PFSK-1 (cell line): ENCODE results near the gene ZPBP2.

ENCODE experiments used
- FOXP2 ChIP-seq: optimal IDR thresholded peaks from 2 replicates; pipeline ENCODE3; 2011; ENCODE audit warnings: borderline replicate concordance, control low read depth, inconsistent platforms; ENCODE audit not compliant: insufficient read depth; ENCODE audit errors: extremely low read length, extremely low read depth
- POLR2AphosphoS5 ChIP-seq: IDR thresholded peaks from 2 replicates; pipeline ENCODE4 v1.6.1; 2012; ENCODE audit warnings: low read depth, mild to moderate bottlenecking, control low read depth, low read length, moderate library complexity
- REST ChIP-seq, 2 experiments: IDR thresholded peaks; 2 replicates each; pipeline versions ENCODE4 v1.6.1 to v1.8.0; 2011 to 2012; ENCODE audit warnings: low read depth in 2 of 2, low read length in 2 of 2, control low read depth in 1 of 2, inconsistent platforms in 1 of 2, mild to moderate bottlenecking in 1 of 2, moderate library complexity in 1 of 2; ENCODE audit not compliant: insufficient read depth in 1 of 2

GRCh38 chr17:39826334-39826733 is 41.7 kb upstream of the ZPBP2 start:
- TF ChIP-seq REST (IDR thresholded peaks at IDR 0.05; ENCODE audit: insufficient read depth in 1 of 2, low read depth in 2 of 2, low read length in 2 of 2) (no peak), POLR2AphosphoS5 (no peak), FOXP2 (no peak)
